H1 (cell line): Measurements from ENCODE around the gene SHISA6. TPM values are rescaled to one million over a fixed set of nuclear protein-coding genes. Genes with fewer than 3 reads are reported as not detected.

ENCODE experiments used
- CTCF ChIA-PET: fragments of 300-600 bp; sonication (Branson Sonifier 250); formaldehyde crosslinking; loops from one replicate; lab custom pipeline; 2021; ENCODE audit not compliant: partially characterized antibody; lab: Charles Lee
- POLR2A ChIA-PET: fragments of 300-600 bp; sonication (Branson Sonifier 250); formaldehyde crosslinking; loops from one replicate; lab custom pipeline; 2021; ENCODE audit warnings: inconsistent platforms; ENCODE audit not compliant: partially characterized antibody; lab: Charles Lee
- DNase-seq, 2 experiments: peaks; one replicate each; pipeline versions ENCODE4 v3.0.0 to v3.0.0-alpha.2; 2010 to 2022; ENCODE audit warnings: low spot score in 2 of 2, low read depth in 1 of 2, mixed read lengths in 1 of 2
- FAIRE-seq: peaks from 2 replicates; lab custom pipeline; 2011; peaks lifted over from hg19 to GRCh38; lab: Jason Lieb, UNC
- H2AFZ ChIP-seq: 2 replicates; pipeline ENCODE4 v1.8.1; 2012; ENCODE audit warnings: low read length, inconsistent platforms
- H2AK5ac ChIP-seq: 2 replicates; pipeline ENCODE4 v1.6.1; 2013; ENCODE audit warnings: low read depth, low read length
- H2BK120ac ChIP-seq: replicated peaks from 2 replicates; pipeline ENCODE3; 2013; ENCODE audit warnings: low read depth, low read length, inconsistent platforms
- H2BK12ac ChIP-seq: 2 replicates; pipeline ENCODE4 v1.6.1; 2013; ENCODE audit warnings: low read depth, low read length
- H2BK15ac ChIP-seq: 2 replicates; pipeline ENCODE4 v1.6.1; 2013; ENCODE audit warnings: low read length
- H2BK20ac ChIP-seq: 2 replicates; pipeline ENCODE4 v1.6.1; 2013; ENCODE audit warnings: low read length
- H2BK5ac ChIP-seq: 2 replicates; pipeline ENCODE4 v1.6.1; 2013; ENCODE audit warnings: low read depth, low read length
- H3K14ac ChIP-seq: 2 replicates; pipeline ENCODE4 v1.6.1; 2013; ENCODE audit warnings: inconsistent platforms; ENCODE audit not compliant: insufficient read length
- H3K18ac ChIP-seq: 2 replicates; pipeline ENCODE4 v1.6.1; 2013; ENCODE audit warnings: low read length; ENCODE audit errors: extremely low read depth
- H3K23ac ChIP-seq: 2 replicates; pipeline ENCODE4 v1.6.1; 2013; ENCODE audit warnings: inconsistent platforms; ENCODE audit not compliant: insufficient read length
- H3K23me2 ChIP-seq: 2 replicates; pipeline ENCODE4 v1.6.1; 2013; ENCODE audit warnings: low read depth, low read length
- H3K27ac ChIP-seq: 2 replicates; pipeline ENCODE4 v1.6.1; 2011; ENCODE audit warnings: low read depth, low read length, inconsistent platforms
- H3K27me3 ChIP-seq, 4 experiments: replicated peaks in 1 of 4; 1 replicate in 1 of 4; 2 replicates in 3 of 4; pipeline versions ENCODE4 v1.6.1 to v1.8.1; 2011 to 2013; ENCODE audit warnings: low read length in 3 of 4, mild to moderate bottlenecking in 3 of 4, inconsistent platforms in 2 of 4, mixed read lengths in 2 of 4, moderate library complexity in 1 of 4; ENCODE audit not compliant: control insufficient read depth in 3 of 4, insufficient read depth in 3 of 4; ENCODE audit errors: extremely low read depth in 1 of 4
- H3K36me3 ChIP-seq, 4 experiments: 2 replicates each; pipeline versions ENCODE4 v1.6.1 to v1.8.1; 2011 to 2013; ENCODE audit warnings: mild to moderate bottlenecking in 4 of 4, low read length in 3 of 4, moderate library complexity in 2 of 4, control low read depth in 1 of 4, inconsistent platforms in 1 of 4; ENCODE audit not compliant: insufficient read depth in 4 of 4, control insufficient read depth in 2 of 4
- H3K4ac ChIP-seq: replicated peaks from 2 replicates; pipeline ENCODE3; 2013; ENCODE audit warnings: low read length, low read depth, mixed read lengths, inconsistent platforms; ENCODE audit not compliant: insufficient read length
- H3K4me1 ChIP-seq, 4 experiments: replicated peaks in 1 of 4; 1 replicate in 1 of 4; 2 replicates in 3 of 4; pipeline versions ENCODE4 v1.6.1 to v1.8.1; 2011 to 2013; ENCODE audit warnings: low read length in 3 of 4, inconsistent platforms in 2 of 4, mixed read lengths in 1 of 4; ENCODE audit not compliant: insufficient read depth in 4 of 4, control insufficient read depth in 3 of 4
- H3K4me2 ChIP-seq, 2 experiments: 2 replicates each; pipeline versions ENCODE4 v1.6.1 to v1.8.1; 2011 to 2013; ENCODE audit warnings: low read depth in 2 of 2, low read length in 2 of 2, control low read depth in 1 of 2, inconsistent platforms in 1 of 2, mild to moderate bottlenecking in 1 of 2; ENCODE audit not compliant: insufficient read depth in 1 of 2
- H3K4me3 ChIP-seq, 4 experiments: fragments of 200-600, 300-600 bp in 1 of 4; sonication (generic), shearing (Covaris generic), sonication (Bioruptor Twin) in 1 of 4; 2 replicates each; pipeline versions ENCODE4 v1.5.1 to v1.8.1; 2011 to 2016; ENCODE audit warnings: low read length in 4 of 4, low read depth in 3 of 4, control low read depth in 2 of 4, inconsistent platforms in 2 of 4, mild to moderate bottlenecking in 2 of 4, mixed read lengths in 1 of 4, moderate library complexity in 1 of 4; ENCODE audit not compliant: insufficient read depth in 2 of 4; ENCODE audit errors: extremely low read depth in 1 of 4
- H3K56ac ChIP-seq: replicated peaks from 2 replicates; pipeline ENCODE3; 2013; ENCODE audit warnings: low read depth, mild to moderate bottlenecking, mixed read lengths, low read length, inconsistent platforms; ENCODE audit not compliant: insufficient read length
- H3K79me1 ChIP-seq: 2 replicates; pipeline ENCODE4 v1.6.1; 2013; ENCODE audit warnings: low read depth, low read length, control low read depth
- H3K79me2 ChIP-seq, 2 experiments: 2 replicates each; pipeline versions ENCODE4 v1.6.1 to v1.8.1; 2012 to 2013; ENCODE audit warnings: low read length in 2 of 2, mild to moderate bottlenecking in 2 of 2, inconsistent platforms in 1 of 2; ENCODE audit not compliant: insufficient read depth in 2 of 2, control insufficient read depth in 1 of 2
- H3K9ac ChIP-seq, 4 experiments: replicated peaks in 1 of 4; 1 replicate in 1 of 4; 2 replicates in 3 of 4; pipeline versions ENCODE4 v1.6.1 to v1.8.1; 2011 to 2013; ENCODE audit warnings: low read depth in 3 of 4, low read length in 3 of 4, control low read depth in 2 of 4, mild to moderate bottlenecking in 2 of 4, moderate library complexity in 2 of 4, inconsistent platforms in 1 of 4; ENCODE audit errors: extremely low read depth in 1 of 4
- H3K9me3 ChIP-seq, 2 experiments: 2 replicates each; pipeline versions ENCODE4 v1.6.1 to v1.8.1; 2012 to 2013; ENCODE audit warnings: mild to moderate bottlenecking in 2 of 2, moderate library complexity in 2 of 2, control low read depth in 1 of 2, inconsistent platforms in 1 of 2, low read depth in 1 of 2, low read length in 1 of 2, mixed read lengths in 1 of 2; ENCODE audit not compliant: insufficient read depth in 2 of 2
- H4K20me1 ChIP-seq, 2 experiments: replicated peaks in 1 of 2; 2 replicates each; pipeline versions ENCODE3 to v1.8.1; 2011 to 2013; ENCODE audit warnings: inconsistent platforms in 2 of 2, low read length in 2 of 2, mild to moderate bottlenecking in 1 of 2; ENCODE audit not compliant: insufficient read depth in 2 of 2, control insufficient read depth in 1 of 2
- H4K5ac ChIP-seq: 2 replicates; pipeline ENCODE4 v1.6.1; 2013; ENCODE audit warnings: low read length, low read depth, mixed read lengths, inconsistent platforms; ENCODE audit not compliant: insufficient read length
- H4K8ac ChIP-seq: 2 replicates; pipeline ENCODE4 v1.8.0; 2013; ENCODE audit warnings: mild to moderate bottlenecking, moderate library complexity, low read length, inconsistent platforms; ENCODE audit not compliant: insufficient read depth; ENCODE audit errors: extremely low read depth
- H4K91ac ChIP-seq: replicated peaks from 2 replicates; pipeline ENCODE3; 2013; ENCODE audit warnings: low read length, mixed read lengths, inconsistent platforms; ENCODE audit not compliant: insufficient read length
- E2F6 ChIP-seq: IDR thresholded peaks from 2 replicates; pipeline ENCODE4 v1.6.1; 2012; ENCODE audit warnings: inconsistent platforms
- EP300 ChIP-seq, 2 experiments: IDR thresholded peaks; 1 replicate in 1 of 2; 2 replicates in 1 of 2; pipeline ENCODE4 v1.6.1; 2011 to 2012; ENCODE audit warnings: low read depth in 2 of 2, low read length in 2 of 2, mild to moderate bottlenecking in 2 of 2, borderline replicate concordance in 1 of 2, inconsistent platforms in 1 of 2, moderate library complexity in 1 of 2
- EZH2 ChIP-seq: fragments of 200-600 bp; sonication (generic); IDR thresholded peaks from 2 replicates; pipeline ENCODE4 v1.7.1; 2012; ENCODE audit warnings: low read depth, mild to moderate bottlenecking, moderate library complexity, low read length, inconsistent platforms; ENCODE audit not compliant: severe bottlenecking
- FOSL1 ChIP-seq: IDR thresholded peaks from 2 replicates; pipeline ENCODE4 v1.6.1; 2011; ENCODE audit warnings: mild to moderate bottlenecking, low read depth, low read length, moderate library complexity; ENCODE audit not compliant: insufficient read depth
- JUN ChIP-seq: IDR thresholded peaks from 2 replicates; pipeline ENCODE4 v1.6.1; 2011; ENCODE audit warnings: low read depth, mild to moderate bottlenecking, improper control_type of control experiment, low read length
- NANOG ChIP-seq: IDR thresholded peaks from 2 replicates; pipeline ENCODE4 v1.6.1; 2011; ENCODE audit warnings: low read length, low read depth, mild to moderate bottlenecking, inconsistent platforms; ENCODE audit not compliant: insufficient read depth, poor library complexity, severe bottlenecking
- PHF8 ChIP-seq: fragments of 200-600 bp; sonication (generic); conservative IDR thresholded peaks from 2 replicates; pipeline ENCODE4 v1.7.1; 2012; ENCODE audit warnings: low read depth, mild to moderate bottlenecking, inconsistent platforms, low read length, moderate library complexity
- SIN3A ChIP-seq, 2 experiments: IDR thresholded peaks in 1 of 2; conservative IDR thresholded peaks in 1 of 2; 2 replicates each; pipeline ENCODE4 v1.6.1; 2011 to 2012; ENCODE audit warnings: low read length in 2 of 2, improper control_type of control experiment in 1 of 2, low read depth in 1 of 2, mild to moderate bottlenecking in 1 of 2
- WGBS, 2 experiments: shearing (Covaris generic) in 1 of 2; methylation state at CpG; one replicate each; pipeline versions ENCODE4 v1.1.6 to v1.1.7; 2013 to 2015; ENCODE audit warnings: low lambda C conversion rate in 2 of 2, mixed read lengths in 2 of 2, inconsistent platforms in 1 of 2, low coverage in 1 of 2, missing lambda C conversion rate in 1 of 2; ENCODE audit not compliant: insufficient replicate concordance in 2 of 2, insufficient coverage in 1 of 2, insufficient read length in 1 of 2; ENCODE audit errors: extremely low coverage in 1 of 2, missing lambda C conversion rate in 1 of 2; 5-methylcytosine and 5-hydroxymethylcytosine counted together
- polyA plus RNA-seq, 7 experiments: library from polyadenylated mRNA; depleted of rRNA in 3 of 7; stranded (reverse) in 5 of 7; unstranded in 2 of 7; fragments of >200 nt in 5 of 7; fragments of 200-250 nt in 2 of 7; gene quantifications; 1 replicate in 5 of 7; 2 replicates in 1 of 7; 4 replicates in 1 of 7; pipeline versions ENCODE4 v1.2.1 to v1.2.3, GENCODE V29; 2011 to 2013; ENCODE audit warnings: missing spikeins in 2 of 7, mixed read lengths in 2 of 7
- total RNA-seq: library from RNA; stranded (reverse); fragmentation: NEBNext Ultra II Directional; extraction: Animal tissue kit (Norgen Biotek cat#: 25700); gene quantifications from 2 replicates; pipeline ENCODE4 v1.2.1, GENCODE V29; 2021

Gene SHISA6
- total and polyA plus RNA-seq, 2 of the 8 experiments (the other 6 are each of a cell fraction or from before 2014, with no cell fraction given) = 2.9 to 4.8 TPM

DNA sequence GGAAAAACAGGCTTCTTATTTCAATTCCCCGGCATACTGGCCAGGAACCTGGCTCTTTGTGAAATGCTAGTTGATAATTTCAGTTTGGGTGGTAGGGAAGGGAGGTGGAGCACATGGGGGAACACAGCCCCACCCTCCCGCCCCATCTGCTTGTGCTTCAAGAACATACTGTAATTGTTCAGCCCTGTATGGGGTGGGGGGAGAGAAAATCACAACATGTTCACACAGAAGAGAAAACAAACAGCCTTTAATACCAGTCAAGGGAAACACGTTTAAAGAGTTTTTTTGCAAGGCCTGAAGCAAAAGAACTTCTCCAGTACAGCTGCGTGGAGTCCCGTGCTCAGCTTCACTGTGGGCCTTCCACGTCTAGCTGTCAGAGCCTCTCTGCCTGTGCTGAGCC lies 59.7 kb downstream of the SHISA6 start:
- no peak overlapping the region for H2AFZ ChIP-seq
- H2BK5ac ChIP-seq = no peak overlapping the region
- no peak overlapping the region for H2BK20ac ChIP-seq
- H2AK5ac ChIP-seq = no peak overlapping the region
- no peak overlapping the region for H3K56ac ChIP-seq
- no peak overlapping the region for H3K18ac ChIP-seq
- H3K27ac ChIP-seq = no peak overlapping the region
- H4K91ac ChIP-seq = no peak overlapping the region
- no peaks in the 10 kb centered on the region for H3K79me1 ChIP-seq
- no peaks in the 10 kb centered on the region for H3K27me3 ChIP-seq
- H2BK120ac ChIP-seq = no peak overlapping the region
- FAIRE-seq (no peak), DNase-seq (no peak)
- H2BK12ac ChIP-seq = no peak overlapping the region
- no peaks in the 10 kb centered on the region for H3K79me2 ChIP-seq
- POLR2A ChIA-PET = no interaction called here
- H3K9me3 ChIP-seq = 0 out of 4 replicates have a peak, but pooled peaks cover 0 to 4% of the 10 kb centered on the region in 2 experiments
- no peak overlapping the region for H3K4ac ChIP-seq
- H4K8ac ChIP-seq = no peak overlapping the region
- peaks cover 0 to 2% of the 10 kb centered on the region in 2 experiments for H4K20me1 ChIP-seq
- no peak overlapping the region for H3K14ac ChIP-seq
- H3K4me2 ChIP-seq = no peak overlapping the region
- H3K36me3 ChIP-seq = peaks cover 0 to 2% (median 0%) of the 10 kb centered on the region in 4 experiments; a peak in 1 of 8 replicates
- TF ChIP-seq E2F6 (no peak), JUN (no peak), EZH2 (no peak), NANOG (no peak), PHF8 (no peak), EP300 (IDR thresholded peaks at IDR 0.05; ENCODE audit: borderline replicate concordance in 1 of 2, low read depth in 2 of 2, low read length in 2 of 2) (no peak), FOSL1 (no peak), SIN3A (conservative IDR thresholded peaks at IDR 0.05 in 1 of 2, IDR thresholded peaks at IDR 0.05 in 1 of 2; ENCODE audit: low read depth in 1 of 2, low read length in 2 of 2) (no peak)
- TF ChIP-seq, all 59 proteins: peak for 0
- 93% methylated on average over 5 of the region's 6 CpGs; no CpG with 5 or more reads in 1 of the 2 experiments for WGBS, 2 experiments
- H3K4me3 ChIP-seq = no peak overlapping the region
- no peak overlapping the region for H2BK15ac ChIP-seq
- no peak overlapping the region for H4K5ac ChIP-seq
- H3K23ac ChIP-seq = no peak overlapping the region
- CTCF ChIA-PET = interaction anchor here (5.7 kb wide), 1 partner anchor 424 kb away, joined by 48 read pairs; no protein-coding TSS in a partner anchor
- H3K23me2 ChIP-seq = peaks cover 4% of the 10 kb centered on the region; the same call in 1 of the 2 replicates
- no peaks in the 10 kb centered on the region for H3K4me1 ChIP-seq
- H3K9ac ChIP-seq = no peak overlapping the region
